Keratinocyte (primary cell): ENCODE data around the gene CCIN. TPM values are rescaled to one million over a fixed set of nuclear protein-coding genes. Genes with fewer than 3 reads are reported as not detected.

Source experiments
- DNase-seq: peaks from one replicate; pipeline ENCODE4 v3.0.0-alpha.2; 2011; ENCODE audit warnings: low read depth, missing footprints, low spot score
- FAIRE-seq: peaks from 2 replicates; lab custom pipeline; 2011; peaks lifted over from hg19 to GRCh38; lab: Jason Lieb, UNC
- H2AFZ ChIP-seq: 2 replicates; pipeline ENCODE4 v1.6.0; 2012; ENCODE audit warnings: low read length, control low read depth, inconsistent platforms; ENCODE audit not compliant: control insufficient read depth
- H3K27ac ChIP-seq: 2 replicates; pipeline ENCODE4 v1.5.1; 2011; ENCODE audit warnings: low read length; ENCODE audit not compliant: control insufficient read depth, insufficient read depth
- H3K27me3 ChIP-seq: 3 replicates; pipeline ENCODE4 v1.6.0; 2011; ENCODE audit warnings: low read length; ENCODE audit not compliant: control insufficient read depth, insufficient read depth; ENCODE audit errors: extremely low read depth
- H3K36me3 ChIP-seq, 2 experiments: 2 replicates in 1 of 2; 3 replicates in 1 of 2; pipeline ENCODE4 v1.5.1; 2011; ENCODE audit warnings: low read length in 2 of 2, mild to moderate bottlenecking in 1 of 2; ENCODE audit not compliant: control insufficient read depth in 2 of 2, insufficient read depth in 2 of 2; ENCODE audit errors: extremely low read depth in 1 of 2
- H3K4me1 ChIP-seq: 3 replicates; pipeline ENCODE4 v1.5.1; 2011; ENCODE audit warnings: low read length; ENCODE audit not compliant: control insufficient read depth, insufficient read depth; ENCODE audit errors: extremely low read depth
- H3K4me2 ChIP-seq: 3 replicates; pipeline ENCODE4 v1.6.0; 2011; ENCODE audit warnings: low read depth, low read length; ENCODE audit not compliant: control insufficient read depth, insufficient read depth; ENCODE audit errors: extremely low read depth
- H3K4me3 ChIP-seq, 3 experiments: fragments of 200-600 bp in 1 of 3; sonication (generic) in 1 of 3; 2 replicates in 2 of 3; 3 replicates in 1 of 3; pipeline ENCODE4 v1.5.1; 2011 to 2016; ENCODE audit warnings: low read length in 3 of 3, mild to moderate bottlenecking in 3 of 3, control low read depth in 2 of 3, inconsistent platforms in 1 of 3, low read depth in 1 of 3, mixed read lengths in 1 of 3, mixed run types in 1 of 3, moderate library complexity in 1 of 3; ENCODE audit not compliant: control insufficient read depth in 2 of 3, insufficient read depth in 2 of 3; ENCODE audit errors: extremely low read depth in 1 of 3
- H3K79me2 ChIP-seq: 2 replicates; pipeline ENCODE4 v1.6.0; 2012; ENCODE audit warnings: low read length; ENCODE audit not compliant: control insufficient read depth, insufficient read depth
- H3K9ac ChIP-seq: 3 replicates; pipeline ENCODE4 v1.6.0; 2011; ENCODE audit warnings: low read length; ENCODE audit not compliant: control insufficient read depth, insufficient read depth; ENCODE audit errors: extremely low read depth
- H3K9me1 ChIP-seq: 3 replicates; pipeline ENCODE4 v1.6.0; 2011; ENCODE audit warnings: low read length; ENCODE audit not compliant: control insufficient read depth, insufficient read depth; ENCODE audit errors: extremely low read depth
- H3K9me3 ChIP-seq: 2 replicates; pipeline ENCODE4 v1.5.1; 2012; ENCODE audit warnings: low read depth, low read length; ENCODE audit not compliant: control insufficient read depth
- H4K20me1 ChIP-seq: 3 replicates; pipeline ENCODE4 v1.6.0; 2011; ENCODE audit warnings: low read length; ENCODE audit not compliant: control insufficient read depth, insufficient read depth; ENCODE audit errors: extremely low read depth
- EZH2 ChIP-seq: IDR thresholded peaks from one replicate; pipeline ENCODE4 v1.6.1; 2012; ENCODE audit warnings: inconsistent platforms, mild to moderate bottlenecking, low read length, moderate library complexity
- dilution Hi-C: fragments of 300-500 bp; cut with MboI; formaldehyde crosslinking; loops from one replicate; pipeline ENCODE4 v1.7.0; 2020; ENCODE audit warnings: low sequenced_read_pairs; ENCODE audit not compliant: extremely low pct_ligation_motif_present
- polyA plus RNA-seq, 5 experiments: library from polyadenylated mRNA; depleted of rRNA in 3 of 5; stranded (reverse) in 3 of 5; stranded (forward) in 1 of 5; unstranded in 1 of 5; fragments of >200 nt; gene quantifications; 1 replicate in 1 of 5; 2 replicates in 3 of 5; 3 replicates in 1 of 5; pipeline versions ENCODE4 v1.2.1 to v1.2.3, GENCODE V29; 2011 to 2012; ENCODE audit warnings: missing spikeins in 2 of 5, low read depth in 1 of 5, low replicate concordance in 1 of 5
- TF ChIP-seq, protein P1 (sequence below), 3 experiments: IDR thresholded peaks in 1 of 3; conservative IDR thresholded peaks in 1 of 3; optimal IDR thresholded peaks in 1 of 3; 2 replicates in 2 of 3; 3 replicates in 1 of 3; pipeline versions ENCODE3 to v1.5.1; 2011; ENCODE audit warnings: low read length in 3 of 3, mild to moderate bottlenecking in 3 of 3, moderate library complexity in 2 of 3, control low read depth in 1 of 3, inconsistent platforms in 1 of 3; ENCODE audit not compliant: insufficient read depth in 2 of 3; ENCODE audit errors: extremely low read depth in 1 of 3

CCIN gene
- polyA plus RNA-seq, 1 donor (not counting 4 experiments of a cell fraction or from before 2014, with no cell fraction given), result not detected

DNA sequence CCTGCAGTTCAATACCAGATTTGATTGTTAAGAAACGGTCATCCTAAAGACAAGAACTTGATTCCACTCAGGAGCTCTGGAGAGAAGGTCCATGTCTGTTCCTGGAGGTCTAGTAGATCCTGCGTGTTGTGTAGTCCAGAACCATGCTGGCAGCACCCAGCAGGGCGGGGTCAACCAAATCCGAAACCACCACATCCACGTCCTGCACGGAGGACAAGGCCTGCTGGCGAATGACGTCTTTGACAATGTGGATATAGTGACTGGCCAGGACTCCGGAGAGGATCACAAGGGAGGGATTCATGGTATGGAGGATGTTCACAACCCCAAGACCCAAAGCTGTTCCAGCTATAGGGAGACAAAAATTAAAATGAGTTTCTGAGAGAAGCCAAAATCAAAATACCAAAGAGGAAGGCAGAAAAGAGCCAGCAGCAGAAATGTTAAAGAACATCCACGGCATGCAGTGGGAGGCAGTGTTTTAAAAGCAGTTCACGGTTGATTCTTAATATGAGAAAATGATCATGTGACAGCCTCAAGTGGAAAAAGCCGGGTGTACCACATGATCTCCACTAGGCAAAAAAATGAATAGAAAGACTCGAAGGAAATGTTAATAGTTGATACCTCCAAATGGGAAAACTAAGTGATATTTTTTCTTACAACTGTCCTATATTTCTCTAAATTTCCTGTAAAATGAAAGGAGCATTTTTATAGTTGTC, 48.2 kb downstream of the CCIN start:
- H4K20me1 ChIP-seq, result peaks cover 3% of the 10 kb centered on the region
- no peak overlapping the region for H3K4me3 ChIP-seq
- H3K4me1 ChIP-seq, result no peaks in the 10 kb centered on the region
- DNase-seq, result no peak
- no peaks in the 10 kb centered on the region for H3K9me1 ChIP-seq
- peaks cover 3% of the 10 kb centered on the region for H3K79me2 ChIP-seq
- H2AFZ ChIP-seq, result no peak overlapping the region
- H3K36me3 ChIP-seq, result peaks cover 26 to 36% of the 10 kb centered on the region in 2 experiments
- H3K9me3 ChIP-seq, result no peaks in the 10 kb centered on the region
- TF ChIP-seq, protein P1, sequence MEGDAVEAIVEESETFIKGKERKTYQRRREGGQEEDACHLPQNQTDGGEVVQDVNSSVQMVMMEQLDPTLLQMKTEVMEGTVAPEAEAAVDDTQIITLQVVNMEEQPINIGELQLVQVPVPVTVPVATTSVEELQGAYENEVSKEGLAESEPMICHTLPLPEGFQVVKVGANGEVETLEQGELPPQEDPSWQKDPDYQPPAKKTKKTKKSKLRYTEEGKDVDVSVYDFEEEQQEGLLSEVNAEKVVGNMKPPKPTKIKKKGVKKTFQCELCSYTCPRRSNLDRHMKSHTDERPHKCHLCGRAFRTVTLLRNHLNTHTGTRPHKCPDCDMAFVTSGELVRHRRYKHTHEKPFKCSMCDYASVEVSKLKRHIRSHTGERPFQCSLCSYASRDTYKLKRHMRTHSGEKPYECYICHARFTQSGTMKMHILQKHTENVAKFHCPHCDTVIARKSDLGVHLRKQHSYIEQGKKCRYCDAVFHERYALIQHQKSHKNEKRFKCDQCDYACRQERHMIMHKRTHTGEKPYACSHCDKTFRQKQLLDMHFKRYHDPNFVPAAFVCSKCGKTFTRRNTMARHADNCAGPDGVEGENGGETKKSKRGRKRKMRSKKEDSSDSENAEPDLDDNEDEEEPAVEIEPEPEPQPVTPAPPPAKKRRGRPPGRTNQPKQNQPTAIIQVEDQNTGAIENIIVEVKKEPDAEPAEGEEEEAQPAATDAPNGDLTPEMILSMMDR (optimal IDR thresholded peaks at IDR 0.05 in 1 of 3, IDR thresholded peaks at IDR 0.05 in 1 of 3, conservative IDR thresholded peaks at IDR 0.05 in 1 of 3; ENCODE audit: extremely low read depth in 1 of 3, insufficient read depth in 2 of 3, low read length in 3 of 3), result no peak
- no peak for TF ChIP-seq EZH2
- no peak overlapping the region for H3K4me2 ChIP-seq
- FAIRE-seq, result no peak
- H3K27me3 ChIP-seq, result no peaks in the 10 kb centered on the region
- dilution Hi-C loops, result no loop called here
- H3K9ac ChIP-seq, result no peak overlapping the region
- no peak overlapping the region for H3K27ac ChIP-seq

DNA sequence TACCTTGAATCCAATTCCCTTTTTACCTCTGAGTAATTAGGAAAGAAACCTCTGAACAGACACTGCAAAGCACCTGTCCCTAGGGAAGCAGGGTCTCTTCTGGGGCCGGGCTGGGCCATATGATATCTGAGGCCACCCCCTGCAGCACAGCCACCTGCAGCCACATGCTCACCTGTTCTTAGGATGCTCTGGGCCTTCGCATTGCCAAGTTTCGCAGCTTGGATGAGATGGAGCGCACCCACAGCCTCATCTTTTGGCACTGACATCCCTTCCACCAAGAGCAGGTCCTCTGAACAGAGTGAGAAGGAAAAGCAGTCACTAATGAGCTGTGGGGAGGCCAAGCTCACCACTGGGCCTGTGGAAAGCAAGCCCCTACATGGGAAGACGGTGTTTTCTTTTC, 48.8 kb downstream of the CCIN start:
- H3K79me2 ChIP-seq, result peaks cover 4% of the 10 kb centered on the region
- DNase-seq (no peak), FAIRE-seq (no peak)
- peaks cover 3% of the 10 kb centered on the region for H4K20me1 ChIP-seq
- H3K27me3 ChIP-seq, result no peaks in the 10 kb centered on the region
- no peak overlapping the region for H3K4me2 ChIP-seq
- H3K36me3 ChIP-seq, result peaks cover 26 to 41% of the 10 kb centered on the region in 2 experiments
- H3K4me3 ChIP-seq, result no peak overlapping the region
- H3K9me1 ChIP-seq, result no peaks in the 10 kb centered on the region
- H3K27ac ChIP-seq, result no peak overlapping the region
- H3K4me1 ChIP-seq, result no peaks in the 10 kb centered on the region
- H2AFZ ChIP-seq, result no peak overlapping the region
- H3K9me3 ChIP-seq, result no peaks in the 10 kb centered on the region
- dilution Hi-C loops, result no loop called here
- TF ChIP-seq, protein P1 (optimal IDR thresholded peaks at IDR 0.05 in 1 of 3, IDR thresholded peaks at IDR 0.05 in 1 of 3, conservative IDR thresholded peaks at IDR 0.05 in 1 of 3; ENCODE audit: extremely low read depth in 1 of 3, insufficient read depth in 2 of 3, low read length in 3 of 3), result no peak
- TF ChIP-seq EZH2, result no peak
- no peak overlapping the region for H3K9ac ChIP-seq
